Epithelial cell of proximal tubule (primary cell): Measurements from ENCODE around the gene KRTAP5-4. TPM values are rescaled to one million over a fixed set of nuclear protein-coding genes. Genes with fewer than 3 reads are reported as not detected.
"Not testable (repeated sequence)": the region's sequence is repeated elsewhere in the genome, so short reads cannot be mapped to it uniquely, and the experiment has no call there.

ENCODE experiments used
- DNase-seq: peaks from one replicate; pipeline ENCODE4 v3.0.0-alpha.2; 2011; ENCODE audit warnings: low read depth
- H3K4me3 ChIP-seq: 2 replicates; pipeline ENCODE4 v1.5.1; 2011; ENCODE audit warnings: low read depth, mild to moderate bottlenecking, low read length
- total RNA-seq: library from RNA; depleted of rRNA; stranded (reverse); fragments of >200 nt; gene quantifications from 2 replicates; pipeline ENCODE4 v1.2.3, GENCODE V29; 2015
- TF ChIP-seq, protein P1 (sequence below): conservative IDR thresholded peaks from 2 replicates; pipeline ENCODE4 v1.5.1; 2012; ENCODE audit warnings: low read depth, mild to moderate bottlenecking, low read length

KRTAP5-4 gene
- total RNA-seq, 1 donor from 2014 or later: not detected

DNA sequence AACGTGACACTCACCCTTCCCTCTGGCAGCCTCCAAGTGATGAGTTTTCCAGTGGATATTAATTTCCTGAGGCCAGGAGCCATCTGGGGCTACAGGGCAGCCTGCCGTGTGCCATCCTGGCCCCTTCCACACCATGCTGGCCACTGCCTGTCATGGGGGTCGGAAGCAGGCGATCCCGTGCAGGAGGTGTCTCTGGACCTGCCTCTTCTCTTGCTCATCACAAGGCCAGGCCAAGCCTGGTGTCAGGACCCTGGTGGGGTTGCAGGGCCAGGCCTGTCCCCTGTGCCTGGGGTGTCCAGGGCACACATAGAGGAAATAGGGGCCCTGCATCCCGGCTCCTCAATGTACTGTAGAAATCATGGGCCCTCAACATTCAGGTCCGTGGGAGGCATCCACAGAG is 17.2 kb downstream of the KRTAP5-4 start:
- no peak for DNase-seq
- TF ChIP-seq, protein P1, sequence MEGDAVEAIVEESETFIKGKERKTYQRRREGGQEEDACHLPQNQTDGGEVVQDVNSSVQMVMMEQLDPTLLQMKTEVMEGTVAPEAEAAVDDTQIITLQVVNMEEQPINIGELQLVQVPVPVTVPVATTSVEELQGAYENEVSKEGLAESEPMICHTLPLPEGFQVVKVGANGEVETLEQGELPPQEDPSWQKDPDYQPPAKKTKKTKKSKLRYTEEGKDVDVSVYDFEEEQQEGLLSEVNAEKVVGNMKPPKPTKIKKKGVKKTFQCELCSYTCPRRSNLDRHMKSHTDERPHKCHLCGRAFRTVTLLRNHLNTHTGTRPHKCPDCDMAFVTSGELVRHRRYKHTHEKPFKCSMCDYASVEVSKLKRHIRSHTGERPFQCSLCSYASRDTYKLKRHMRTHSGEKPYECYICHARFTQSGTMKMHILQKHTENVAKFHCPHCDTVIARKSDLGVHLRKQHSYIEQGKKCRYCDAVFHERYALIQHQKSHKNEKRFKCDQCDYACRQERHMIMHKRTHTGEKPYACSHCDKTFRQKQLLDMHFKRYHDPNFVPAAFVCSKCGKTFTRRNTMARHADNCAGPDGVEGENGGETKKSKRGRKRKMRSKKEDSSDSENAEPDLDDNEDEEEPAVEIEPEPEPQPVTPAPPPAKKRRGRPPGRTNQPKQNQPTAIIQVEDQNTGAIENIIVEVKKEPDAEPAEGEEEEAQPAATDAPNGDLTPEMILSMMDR: no peak
- H3K4me3 ChIP-seq: no peak overlapping the region

DNA sequence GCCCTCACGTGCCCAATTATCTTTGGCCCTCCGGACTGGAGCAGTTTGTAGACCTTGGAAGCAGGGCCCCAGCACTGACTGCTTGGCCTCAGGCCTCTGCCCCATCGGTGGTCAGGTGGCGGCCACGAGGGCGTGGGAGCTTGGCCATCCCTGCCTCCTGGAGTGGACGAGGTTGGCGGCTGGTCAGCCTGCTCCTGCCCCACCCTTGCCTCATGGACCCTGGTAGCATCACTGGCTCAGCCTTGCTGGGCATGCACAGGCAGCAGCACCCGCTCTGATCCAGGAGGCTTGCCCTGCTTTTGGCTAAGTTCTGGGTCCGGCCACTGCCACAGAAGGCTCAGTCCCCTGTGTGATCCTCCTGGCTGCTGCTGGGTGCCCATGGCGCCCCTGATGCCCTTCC is 17.8 kb downstream of the KRTAP5-4 start:
- DNase-seq: no peak
- no peak overlapping the region for H3K4me3 ChIP-seq
- TF ChIP-seq, protein P1: no peak

DNA sequence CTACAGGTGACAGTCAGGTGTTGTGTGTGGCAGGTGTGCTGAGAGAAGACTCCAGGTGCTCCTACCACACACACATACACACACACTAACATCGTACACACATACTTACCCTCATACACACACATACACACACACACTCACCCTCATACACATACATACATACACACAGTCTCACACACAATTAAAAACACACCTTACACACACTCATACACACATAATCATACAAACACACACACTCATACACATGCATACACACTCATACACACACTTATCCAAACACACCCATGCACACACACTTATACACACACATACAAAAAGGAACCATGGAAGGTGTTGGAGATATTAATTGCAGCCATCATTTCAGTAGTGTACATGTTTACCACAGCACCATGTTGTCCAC is 18.3 kb downstream of the KRTAP5-4 start:
- no peak for DNase-seq
- H3K4me3 ChIP-seq: no peak overlapping the region
- TF ChIP-seq, protein P1: no peak

DNA sequence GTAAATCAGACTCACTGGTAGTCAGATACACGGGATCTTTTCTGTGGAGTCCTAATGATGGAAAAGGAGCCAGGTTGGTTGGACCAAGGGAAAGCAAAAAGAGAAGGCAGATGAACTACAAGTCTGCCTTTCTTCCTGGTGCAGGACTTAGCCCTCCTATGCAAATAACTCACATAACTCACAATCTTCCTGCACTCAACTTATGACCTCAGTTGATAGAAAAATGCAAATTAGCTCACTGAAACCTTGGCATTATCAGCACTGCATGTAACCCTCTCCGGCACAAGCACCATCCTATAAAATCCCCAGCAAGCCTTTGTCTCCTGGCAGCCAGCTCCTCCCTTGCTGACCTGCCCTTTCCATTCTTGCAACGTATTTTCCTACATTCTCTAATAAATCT is 20.3 kb downstream of the KRTAP5-4 start:
- DNase-seq: not testable (repeated sequence)

DNA sequence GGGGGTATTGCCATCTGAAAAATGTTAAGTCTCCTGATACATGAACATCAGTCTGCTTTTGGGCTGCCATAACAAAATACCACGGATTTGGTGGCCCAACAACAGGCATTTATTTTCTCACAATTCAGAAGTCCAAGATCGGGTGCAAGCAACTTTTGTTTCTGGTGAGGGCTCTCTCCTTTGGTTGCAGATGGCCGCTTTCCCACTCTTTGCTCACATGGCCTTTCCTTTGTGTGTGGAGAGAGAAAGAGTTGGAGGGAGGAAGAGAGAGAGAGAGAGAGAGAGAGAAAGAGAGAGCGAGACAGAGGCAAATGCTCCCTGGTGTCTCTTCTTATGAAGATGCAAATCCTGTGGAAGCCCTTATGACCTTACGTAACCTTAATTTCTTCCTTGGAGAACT is 21.3 kb downstream of the KRTAP5-4 start:
- TF ChIP-seq, protein P1: no peak
- H3K4me3 ChIP-seq: no peak overlapping the region
- no peak for DNase-seq

More for the DNA sequence above, 20.3 kb downstream of the KRTAP5-4 start:
- H3K4me3 ChIP-seq: not testable (repeated sequence)

DNA sequence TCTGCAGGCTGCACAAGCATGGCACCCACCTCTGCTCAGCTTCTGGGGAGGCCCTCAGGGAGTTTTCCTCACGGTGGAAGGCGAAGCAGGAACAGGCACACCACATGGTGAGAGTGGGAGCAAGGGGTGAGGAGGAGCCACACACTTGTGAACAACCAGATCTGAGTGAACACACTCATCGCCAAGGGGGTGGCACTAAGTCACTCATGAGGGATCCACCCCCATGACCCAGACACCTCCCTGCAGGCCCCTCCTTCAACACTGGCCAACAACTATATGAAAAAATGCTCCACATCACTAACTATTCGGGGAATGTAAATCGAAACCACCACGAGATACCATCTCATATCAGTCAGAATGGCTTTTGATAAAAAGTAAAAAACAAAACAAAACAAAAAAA is 23.1 kb downstream of the KRTAP5-4 start:
- TF ChIP-seq, protein P1: no peak
- no peak overlapping the region for H3K4me3 ChIP-seq
- DNase-seq: no peak

DNA sequence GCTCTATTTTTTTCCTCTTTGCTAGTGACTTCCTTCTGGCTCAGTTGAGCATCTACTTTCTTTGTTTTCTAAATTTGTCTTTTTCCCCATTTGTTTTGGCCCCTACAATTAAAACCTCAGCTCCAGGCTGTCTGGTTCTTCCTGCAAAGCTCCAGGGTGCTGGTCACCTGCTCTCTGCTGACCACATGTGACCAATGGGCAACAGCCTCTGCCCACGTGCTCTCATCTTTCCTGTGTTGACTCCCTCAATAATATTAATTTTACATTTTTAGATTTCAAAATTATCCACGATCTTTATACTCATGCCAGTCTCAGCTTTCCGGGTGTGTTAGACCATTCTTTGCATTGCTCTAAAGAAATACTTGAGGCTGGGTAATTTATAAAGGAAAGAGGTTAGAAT is 23.5 kb downstream of the KRTAP5-4 start:
- DNase-seq, H3K4me3 ChIP-seq: not testable (repeated sequence)

DNA sequence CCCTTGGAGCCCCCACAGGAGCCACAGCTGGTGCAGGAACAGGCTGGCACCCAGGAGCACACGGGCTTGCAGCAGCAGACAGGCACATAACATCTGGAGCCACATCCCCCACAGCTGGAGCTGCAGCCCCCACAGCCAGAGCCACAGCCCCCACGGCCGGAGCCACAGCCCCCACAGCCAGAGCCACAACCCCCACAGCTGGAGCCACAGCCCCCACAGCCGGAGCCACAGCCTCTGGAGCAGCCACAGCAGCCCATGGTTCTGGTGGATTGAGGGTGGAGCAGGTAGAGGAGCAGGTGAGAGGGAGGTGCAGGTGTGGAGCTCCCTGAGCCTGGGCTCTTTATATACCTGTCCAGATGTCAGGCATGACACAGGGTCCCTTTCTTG is 24.0 kb downstream of the KRTAP5-4 start, which contains the start of gene KRTAP5-2:
KRTAP5-2 (minus strand) TSS at position 301 of the 387 bp plus-strand sequence; CDS start at position 257, 44 bp downstream.
- TF ChIP-seq, protein P1: no peak
- no peak for DNase-seq
- no peak within 1 kb of the TSS for H3K4me3 ChIP-seq
